Fibroblast of skin of abdomen (primary cell): ENCODE data around the gene BNC2.

Experiments used
- DNase-seq: peaks from one replicate; pipeline ENCODE4 v3.0.0-alpha.2; 2013

Gene BNC2

GRCh38 chr9:16755467-16756160, 114.9 kb downstream of the BNC2 start:
- no peak for DNase-seq

- DNase-seq = no peak
Measured at GRCh38 chr9:16754662-16755061, 115.8 kb downstream of the BNC2 start.

DNA sequence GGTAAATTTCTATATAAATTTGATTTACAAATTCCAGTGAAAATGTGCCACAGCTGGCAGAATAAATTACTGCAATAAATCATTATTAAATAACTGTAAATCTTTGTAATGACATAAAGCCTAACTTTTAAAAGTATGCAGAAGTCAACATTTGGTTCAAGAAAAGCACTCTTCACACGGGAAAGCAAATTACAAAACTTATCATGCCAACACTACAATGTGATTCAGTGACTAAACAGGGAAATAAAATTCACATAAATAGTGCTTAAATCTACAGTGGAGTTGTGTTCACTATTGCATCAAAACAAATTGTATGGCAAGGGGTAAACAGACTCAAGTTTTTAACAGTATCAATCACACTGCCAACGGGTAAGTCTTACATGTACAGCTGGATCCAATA, 117.2 kb downstream of the BNC2 start:
- DNase-seq = no peak

DNA sequence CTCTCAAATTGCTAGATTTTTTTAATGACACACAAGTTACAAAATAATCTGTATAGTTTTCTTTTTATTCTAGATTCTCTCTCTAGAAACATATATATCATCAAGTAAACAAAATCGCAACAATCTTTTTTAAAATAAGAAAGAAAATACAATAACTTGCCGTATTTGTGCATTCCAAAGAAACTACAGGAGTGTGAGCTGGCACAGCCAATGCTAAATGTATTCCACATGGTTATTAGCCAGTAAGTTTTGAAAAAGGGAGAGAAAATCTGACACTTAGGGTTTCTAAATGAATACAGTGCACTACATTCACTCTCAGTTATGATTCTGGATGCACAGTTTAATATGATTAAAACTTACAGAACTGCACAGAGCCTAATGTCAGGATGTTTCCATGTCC, 117.9 kb downstream of the BNC2 start:
- no peak for DNase-seq

DNA sequence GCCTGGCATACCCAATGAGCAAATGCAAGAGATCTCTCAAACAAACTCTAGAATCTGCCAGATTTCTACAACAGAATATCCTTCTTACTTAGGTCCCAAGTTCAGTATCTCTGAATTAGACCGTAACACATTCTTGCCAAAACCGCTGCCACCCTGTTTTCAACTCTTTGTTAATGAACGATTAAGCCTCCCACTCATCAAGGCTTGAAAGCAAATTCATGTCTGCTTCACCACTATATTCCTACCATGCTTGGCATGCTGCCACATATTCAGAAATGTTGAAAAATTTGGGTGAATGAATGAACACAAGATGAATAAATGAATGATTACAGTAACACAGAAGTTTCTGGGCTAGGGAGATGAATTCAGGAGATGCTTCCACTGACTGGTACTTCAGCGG, 119.9 kb downstream of the BNC2 start:
- no peak for DNase-seq

DNA sequence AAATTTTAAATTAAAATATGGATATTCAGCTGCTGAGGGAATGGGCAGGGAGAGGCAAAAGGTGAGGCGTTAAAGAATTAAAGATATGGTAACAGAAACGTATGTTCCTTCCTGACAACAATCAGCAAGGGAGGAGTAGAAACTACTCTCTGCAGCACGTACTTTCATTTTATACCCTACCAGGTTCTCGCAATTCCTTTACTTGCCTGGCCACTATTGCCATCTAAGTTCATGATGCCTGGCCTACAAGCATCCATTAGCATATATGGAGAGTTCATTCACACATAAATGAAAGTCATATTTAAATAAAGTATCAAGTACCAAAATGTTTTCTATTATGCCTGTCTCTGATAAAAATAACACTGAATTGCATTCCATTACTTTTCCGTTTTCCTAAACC, 125.1 kb downstream of the BNC2 start:
- no peak for DNase-seq

- peak; percentile 64 for DNase-seq
Measured at GRCh38 chr9:16744394-16744793, 126.1 kb downstream of the BNC2 start.

DNA sequence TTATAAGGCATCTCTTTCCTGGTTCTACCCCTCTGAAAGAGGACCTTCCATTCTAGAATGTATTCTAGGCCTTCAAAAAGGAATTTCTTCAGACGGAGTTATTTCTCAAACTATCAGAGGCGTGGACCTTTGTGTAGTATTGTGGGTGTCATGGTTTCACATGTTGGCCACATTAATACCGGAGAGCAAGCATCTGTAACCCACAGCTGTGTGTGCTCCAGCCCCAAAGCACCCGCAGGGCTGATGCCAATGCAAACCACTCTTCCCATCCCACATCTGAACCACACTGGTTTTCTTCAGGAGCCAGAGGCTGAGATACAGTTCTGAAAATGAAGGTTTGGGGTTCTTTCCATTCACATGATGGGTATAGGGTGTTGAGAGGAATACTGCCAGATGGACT, 127.1 kb downstream of the BNC2 start:
- no peak for DNase-seq

DNA sequence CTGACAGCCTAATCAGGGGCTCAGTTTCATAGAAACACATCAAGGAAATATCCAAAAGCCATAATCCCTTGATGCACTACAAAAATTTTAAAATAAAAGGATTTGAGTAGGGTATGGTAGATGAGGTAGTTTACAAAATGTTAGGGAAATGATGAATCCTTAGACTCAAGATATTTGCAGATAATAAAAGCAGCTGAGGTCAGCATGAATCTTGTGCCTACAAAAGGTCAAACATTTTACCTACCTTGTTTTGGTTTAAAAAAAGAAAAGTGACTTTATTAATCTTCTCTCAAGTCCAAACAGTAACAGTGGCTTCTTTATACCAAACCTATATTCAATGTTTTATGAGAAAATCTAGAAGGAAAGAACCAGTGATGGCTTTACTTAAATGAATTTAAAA, 135.5 kb downstream of the BNC2 start:
- DNase-seq = no peak

DNA sequence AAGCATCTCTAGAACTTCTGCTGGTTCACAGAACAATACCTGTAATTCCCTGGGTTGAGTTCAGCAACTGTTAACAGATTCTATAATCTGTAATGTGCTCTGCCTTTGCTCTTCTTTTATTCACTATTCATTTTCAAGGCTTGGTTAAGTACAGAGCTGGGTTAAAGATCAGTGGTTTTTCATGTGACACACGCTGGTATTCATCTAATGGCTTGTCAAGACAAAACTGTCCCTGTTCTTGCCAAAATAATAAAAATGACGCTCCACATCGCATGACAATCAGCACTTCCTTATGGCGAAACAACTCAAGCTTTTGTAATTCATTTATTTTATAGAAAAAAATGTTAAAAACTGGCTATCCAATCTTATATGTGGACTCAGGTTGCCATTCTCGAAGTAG, 137.9 kb downstream of the BNC2 start:
- no peak for DNase-seq

DNA sequence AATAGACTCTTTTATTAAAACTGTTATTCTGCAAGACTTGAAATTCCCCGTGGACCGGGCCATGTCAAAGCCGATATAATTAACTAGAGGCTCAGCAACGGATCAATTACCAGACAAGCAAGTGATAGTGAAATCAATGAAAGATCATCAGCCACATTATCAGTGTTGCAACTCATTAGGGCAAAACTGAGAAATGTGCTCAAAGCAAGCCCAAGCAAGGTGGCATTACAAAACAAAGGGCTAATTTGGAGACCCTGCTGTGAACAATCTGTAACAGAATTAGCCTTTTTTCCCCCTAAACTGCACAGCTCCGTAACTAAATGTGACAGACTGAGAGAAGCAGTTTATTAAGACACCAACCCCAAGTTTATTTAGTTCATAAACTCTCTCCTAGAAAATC, 140.3 kb downstream of the BNC2 start:
- no peak for DNase-seq

DNA sequence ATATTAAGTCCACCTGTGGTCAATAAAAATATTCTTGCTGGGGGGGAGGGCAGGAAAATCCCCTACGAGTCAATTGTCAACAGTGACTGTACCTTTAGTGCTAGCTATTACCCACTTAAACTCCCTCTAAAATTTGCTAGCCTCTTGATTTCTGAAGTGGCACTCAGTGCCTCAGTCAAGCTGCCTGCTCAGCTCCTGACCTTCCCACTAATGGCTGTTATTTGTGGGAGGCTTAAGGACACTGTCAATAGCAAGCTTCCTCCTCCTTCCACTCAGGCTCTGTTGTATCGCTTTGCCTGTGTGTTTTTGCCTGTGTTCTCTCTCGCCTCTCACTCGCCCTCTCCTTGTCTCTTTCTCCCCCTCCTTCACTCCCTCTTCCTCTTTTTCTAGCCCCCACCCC, 140.8 kb downstream of the BNC2 start:
- DNase-seq = no peak

GRCh38 chr9:16728137-16728508, 142.3 kb downstream of the BNC2 start:
- no peak for DNase-seq

DNA sequence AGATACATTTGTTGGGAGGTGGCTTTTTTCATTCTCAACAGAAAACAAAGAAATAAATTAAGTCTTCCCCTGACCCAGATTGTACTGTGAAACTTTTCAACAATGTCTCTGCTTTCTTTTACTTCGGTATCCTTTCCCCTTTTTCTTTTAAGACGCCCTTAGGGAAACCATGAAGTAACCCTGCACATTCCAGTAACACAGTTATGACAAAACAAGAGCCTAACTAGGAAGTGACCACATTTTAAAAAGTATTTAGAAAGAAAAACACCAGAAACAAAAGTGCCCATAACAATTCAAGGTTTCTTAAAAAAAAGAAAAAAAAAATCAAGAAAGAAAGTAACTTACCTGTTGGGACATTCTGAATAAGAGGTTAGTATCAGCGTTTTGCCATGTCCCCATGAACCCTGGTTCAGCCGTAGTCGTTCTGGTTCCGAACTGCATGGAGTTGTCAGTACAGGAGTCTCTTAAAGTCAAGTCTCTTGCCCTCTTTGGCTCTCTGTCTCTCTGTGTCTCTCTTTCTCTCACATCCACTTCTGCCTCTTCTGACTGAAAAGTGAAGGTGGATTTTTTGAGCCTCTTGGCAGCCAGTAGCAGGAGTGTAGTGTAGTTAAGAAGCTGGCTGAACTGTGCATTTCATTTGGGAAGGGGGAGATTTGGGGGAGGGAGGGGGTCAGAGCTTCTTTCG, 142.9 kb downstream of the BNC2 start:
- DNase-seq = no peak

DNA sequence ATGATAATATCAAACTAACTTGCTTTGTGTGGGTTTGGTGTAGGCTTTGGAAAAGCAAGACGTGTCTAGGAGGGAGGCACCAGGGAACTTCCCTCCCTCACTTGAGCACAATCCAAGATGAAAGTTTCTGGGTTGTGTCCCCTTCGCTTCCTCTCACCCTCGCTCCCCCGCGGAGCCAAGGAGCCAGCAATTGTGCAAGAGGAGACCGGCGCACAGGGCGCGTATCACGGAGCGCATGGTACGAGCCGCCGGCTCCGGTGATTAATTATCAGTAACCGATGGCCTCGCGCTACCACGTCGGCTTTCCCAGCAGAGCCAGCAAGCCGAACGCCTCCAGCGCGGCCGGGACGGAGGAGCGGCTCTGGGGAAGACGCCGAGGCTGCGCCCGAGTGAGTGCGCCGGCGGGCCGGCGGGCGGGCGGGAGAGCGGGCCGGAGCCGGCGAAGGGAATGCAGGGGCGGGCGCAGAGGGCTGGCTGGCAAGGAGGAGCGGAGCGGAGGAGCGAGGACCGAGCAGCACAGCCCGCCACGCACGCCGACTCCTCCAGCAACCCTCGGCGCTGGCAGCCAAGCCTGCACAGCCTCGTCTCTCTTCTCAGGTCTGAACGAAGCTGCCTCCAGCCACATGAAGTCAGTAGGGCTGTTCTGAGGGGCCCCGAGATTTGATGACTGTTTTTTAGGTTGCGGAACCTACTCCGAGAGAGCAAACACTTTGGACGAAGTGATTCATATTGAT, 143.6 kb downstream of the BNC2 start:
- peak; percentile 90 for DNase-seq

- DNase-seq = peak; percentile 66
Measured at GRCh38 chr9:16726029-16726428, 144.4 kb downstream of the BNC2 start.

- no peak for DNase-seq
Measured at GRCh38 chr9:16725066-16725465, 145.4 kb downstream of the BNC2 start.

DNA sequence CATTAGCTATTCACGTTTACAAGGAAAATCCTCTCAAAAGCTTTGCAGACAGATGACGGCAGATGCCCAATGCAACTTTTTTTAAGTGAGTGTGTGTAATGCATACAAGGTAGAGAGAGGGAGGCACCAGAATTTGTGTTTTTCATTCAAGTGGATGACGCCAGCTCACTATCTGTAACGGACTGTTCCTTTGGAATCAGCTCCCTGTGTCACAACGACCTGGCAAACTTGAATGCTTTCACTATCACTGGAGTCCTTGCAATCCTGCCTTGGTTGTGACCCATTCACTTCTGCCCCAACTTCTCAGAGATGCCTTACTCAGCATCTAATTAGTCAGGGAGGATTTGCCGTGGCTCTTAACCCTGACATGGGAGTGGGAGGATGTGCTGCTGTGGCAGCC, 148.5 kb downstream of the BNC2 start:
- DNase-seq = no peak

- no peak for DNase-seq
Measured at GRCh38 chr9:16720386-16720785, 150.1 kb downstream of the BNC2 start.

DNA sequence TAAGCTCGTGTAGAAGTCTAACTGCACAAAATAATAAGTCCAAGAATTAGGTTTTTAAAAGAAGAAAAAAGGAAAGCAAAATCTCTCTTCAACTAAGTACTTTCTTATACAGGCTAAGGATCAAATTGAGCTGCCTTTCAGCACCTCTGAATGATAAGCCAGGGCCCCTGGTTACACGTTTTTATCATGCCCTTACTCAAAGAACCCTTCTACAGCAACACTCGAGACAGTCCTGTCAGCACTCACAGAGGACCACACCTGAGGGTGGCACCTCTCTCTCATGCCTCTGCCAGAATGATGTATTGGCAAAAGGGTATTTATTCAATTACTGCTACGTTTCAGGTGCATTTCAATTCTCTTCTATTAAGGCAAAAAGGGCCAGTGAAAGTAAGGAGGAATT, 150.5 kb downstream of the BNC2 start:
- no peak for DNase-seq

GRCh38 chr9:16718952-16719351, 151.5 kb downstream of the BNC2 start:
- no peak for DNase-seq

DNA sequence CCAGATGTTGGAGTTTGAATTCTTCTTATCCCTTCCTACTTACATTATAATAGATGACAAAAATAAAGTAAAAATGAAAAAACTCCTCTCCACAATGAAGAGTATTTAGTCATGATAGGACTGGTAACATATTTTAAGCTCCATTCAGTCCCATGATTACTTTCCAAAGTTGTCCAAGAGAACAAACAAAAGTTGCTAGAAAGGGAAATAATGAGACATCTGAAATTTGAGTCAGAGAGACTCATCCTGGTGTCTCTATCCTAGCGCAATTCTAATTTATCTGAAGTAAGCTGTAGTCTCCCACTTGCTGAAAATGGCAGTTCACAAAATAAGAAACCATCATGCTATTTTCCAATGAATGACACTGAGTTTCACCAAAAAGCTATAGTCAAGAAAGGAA, 152.2 kb downstream of the BNC2 start:
- no peak for DNase-seq

- DNase-seq = no peak
Measured at GRCh38 chr9:16716601-16717000, 153.9 kb downstream of the BNC2 start.

- DNase-seq = peak; percentile 86
Measured at GRCh38 chr9:16715404-16715803, 155.1 kb downstream of the BNC2 start.
